T-helper 17 cell (primary cell): ENCODE data around the gene NEK6. TPM values are rescaled to one million over a fixed set of nuclear protein-coding genes. Genes with fewer than 3 reads are reported as not detected.
A peak's percentile ranks its signal among the peaks of the same experiment; 100 is the strongest.

Source experiments
- ATAC-seq: fragments of 150-1000 bp; cut with Tn5 transposase; 2 replicates; pipeline ENCODE4 v1.10.0; 2021; ENCODE audit warnings: mild to moderate bottlenecking, moderate library complexity
- DNase-seq, 3 donors: peaks; one replicate each; pipeline versions ENCODE4 v3.0.0 to v3.0.0-alpha.2; 2020 to 2021
- H3K9me3 ChIP-seq: one replicate; pipeline ENCODE4 v1.7.0; 2013; ENCODE audit warnings: low read length, mild to moderate bottlenecking; ENCODE audit not compliant: control insufficient read depth, poor library complexity, severe bottlenecking
- H3K27ac Mint-ChIP-seq: one replicate; pipeline ENCODE4 v1.8.0; 2022; ENCODE audit warnings: mild to moderate bottlenecking, moderate library complexity, mixed read lengths
- H3K27me3 Mint-ChIP-seq: one replicate; pipeline ENCODE4 v1.8.0; 2022; ENCODE audit warnings: mixed read lengths
- H3K36me3 Mint-ChIP-seq: one replicate; pipeline ENCODE4 v1.8.0; 2022; ENCODE audit warnings: low read depth, mixed read lengths
- H3K4me1 Mint-ChIP-seq: one replicate; pipeline ENCODE4 v1.8.0; 2022; ENCODE audit warnings: mild to moderate bottlenecking, mixed read lengths
- H3K4me3 Mint-ChIP-seq: one replicate; pipeline ENCODE4 v1.8.0; 2022; ENCODE audit warnings: mild to moderate bottlenecking, moderate library complexity, mixed read lengths
- total RNA-seq, 4 donors: library from RNA in 2 of 4; stranded (reverse) in 2 of 4; gene quantifications; one replicate each; pipeline ENCODE4 v1.2.3 and lab custom pipeline; 2022 to 2026

The NEK6 gene
- total RNA-seq, 2 donors from 2014 or later, result 7.8 to 12.7 TPM

DNA sequence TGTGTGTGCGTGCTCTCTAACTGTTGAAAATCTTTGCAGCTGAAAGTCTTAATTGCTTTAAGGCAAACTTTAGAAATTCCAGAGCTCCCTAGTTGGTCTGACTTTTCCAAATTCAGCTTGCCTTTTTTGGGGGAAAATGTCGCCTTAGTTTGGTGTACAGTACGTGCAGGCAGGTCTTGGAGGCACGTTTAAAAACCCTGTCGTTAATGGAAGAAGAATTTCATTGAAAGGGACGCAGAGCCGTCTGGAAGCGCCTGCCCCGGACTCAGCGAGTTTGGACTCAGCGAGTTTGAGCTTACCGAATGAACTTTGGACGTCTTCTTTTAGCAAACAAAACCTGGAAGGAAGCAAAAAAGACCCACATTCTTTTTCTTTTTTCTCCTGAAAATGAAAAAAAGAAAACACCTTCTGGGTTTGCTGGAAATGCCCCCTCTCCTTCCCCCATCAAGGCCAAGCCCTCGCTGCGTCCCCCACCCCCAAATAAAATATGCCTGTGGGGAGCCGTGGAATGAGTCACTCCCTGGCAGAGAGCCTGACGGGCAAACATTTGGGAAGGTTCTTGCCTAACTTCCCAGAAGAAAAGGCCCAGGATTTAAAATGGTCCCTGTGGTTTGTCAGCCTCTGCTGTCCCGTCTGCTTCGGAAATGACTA lies 1.5 kb downstream of the NEK6 start:
- Mint-ChIP-seq H3K4me3 (peak overlapping the region; percentile 98), H3K27ac (no peak overlapping the region), H3K27me3 (no peaks in the 10 kb centered on the region), H3K4me1 (peaks cover 26% of the 10 kb centered on the region), H3K36me3 (peaks cover 3% of the 10 kb centered on the region)
- DNase-seq (no peak), ATAC-seq (no peak)
- no peaks in the 10 kb centered on the region for H3K9me3 ChIP-seq

GRCh38 chr9:124260769-124261603 lies 3.2 kb downstream of the NEK6 start:
- no peaks in the 10 kb centered on the region for H3K9me3 ChIP-seq
- H3K4me3 Mint-ChIP-seq, result peak overlapping the region; percentile 98
- H3K27ac Mint-ChIP-seq, result peak overlapping the region; percentile 34
- H3K27me3 Mint-ChIP-seq, result no peaks in the 10 kb centered on the region
- H3K36me3 Mint-ChIP-seq, result peaks cover 3% of the 10 kb centered on the region
- peaks cover 26% of the 10 kb centered on the region for H3K4me1 Mint-ChIP-seq
- DNase-seq, result no peak
- no peak for ATAC-seq

- no peaks in the 10 kb centered on the region for H3K27me3 Mint-ChIP-seq
- no peak for ATAC-seq
- no peak overlapping the region for H3K4me3 Mint-ChIP-seq
- H3K9me3 ChIP-seq, result no peaks in the 10 kb centered on the region
- H3K36me3 Mint-ChIP-seq, result peaks cover 3% of the 10 kb centered on the region
- H3K27ac Mint-ChIP-seq, result peak overlapping the region; percentile 34
- DNase-seq, result no peak
- H3K4me1 Mint-ChIP-seq, result peaks cover 26% of the 10 kb centered on the region
Measured at GRCh38 chr9:124261736-124262648, 4.2 kb downstream of the NEK6 start.

- DNase-seq, result no peak
- Mint-ChIP-seq H3K4me3 (no peak overlapping the region), H3K27me3 (no peaks in the 10 kb centered on the region), H3K36me3 (peaks cover 3% of the 10 kb centered on the region), H3K27ac (no peak overlapping the region), H3K4me1 (peaks cover 24% of the 10 kb centered on the region)
- ATAC-seq, result no peak
- H3K9me3 ChIP-seq, result no peaks in the 10 kb centered on the region
Measured at GRCh38 chr9:124262649-124262972, 4.9 kb downstream of the NEK6 start.

GRCh38 chr9:124263213-124263612 lies 5.5 kb downstream of the NEK6 start:
- H3K9me3 ChIP-seq, result no peaks in the 10 kb centered on the region
- no peak for DNase-seq
- H3K4me1 Mint-ChIP-seq, result peaks cover 23% of the 10 kb centered on the region
- H3K36me3 Mint-ChIP-seq, result peaks cover 2% of the 10 kb centered on the region
- no peak overlapping the region for H3K27ac Mint-ChIP-seq
- ATAC-seq, result no peak
- no peaks in the 10 kb centered on the region for H3K27me3 Mint-ChIP-seq
- H3K4me3 Mint-ChIP-seq, result no peak overlapping the region

GRCh38 chr9:124263800-124264426 lies 6.2 kb downstream of the NEK6 start:
- no peaks in the 10 kb centered on the region for H3K36me3 Mint-ChIP-seq
- DNase-seq (no peak), ATAC-seq (no peak)
- no peak overlapping the region for H3K4me3 Mint-ChIP-seq
- no peak overlapping the region for H3K27ac Mint-ChIP-seq
- H3K4me1 Mint-ChIP-seq, result peaks cover 18% of the 10 kb centered on the region
- H3K27me3 Mint-ChIP-seq, result no peaks in the 10 kb centered on the region
- no peaks in the 10 kb centered on the region for H3K9me3 ChIP-seq

DNA sequence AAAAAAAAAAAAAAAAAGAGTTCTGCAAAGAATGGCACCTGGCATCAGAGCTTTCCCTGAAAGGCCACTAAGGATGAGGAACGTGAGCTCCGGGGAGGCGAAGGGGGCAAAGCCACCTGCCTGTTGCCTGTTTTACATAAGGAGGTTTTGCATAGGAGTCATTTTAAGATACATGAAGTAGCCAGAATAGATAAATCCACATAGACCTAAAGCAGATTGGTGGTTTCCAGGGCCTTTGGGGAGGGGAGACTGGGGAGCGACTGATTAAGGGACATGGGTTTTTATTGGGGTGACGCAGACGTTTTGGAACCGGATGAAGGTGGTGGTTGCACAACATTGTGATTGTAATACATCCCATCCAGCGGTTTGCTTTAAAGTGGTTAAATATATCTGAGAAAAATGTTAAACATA lies 7.1 kb downstream of the NEK6 start:
- ATAC-seq (peak; percentile 62), DNase-seq (no peak)
- Mint-ChIP-seq H3K27me3 (no peaks in the 10 kb centered on the region), H3K4me1 (peaks cover 18% of the 10 kb centered on the region), H3K27ac (no peak overlapping the region), H3K36me3 (no peaks in the 10 kb centered on the region), H3K4me3 (no peak overlapping the region)
- H3K9me3 ChIP-seq, result no peaks in the 10 kb centered on the region

DNA sequence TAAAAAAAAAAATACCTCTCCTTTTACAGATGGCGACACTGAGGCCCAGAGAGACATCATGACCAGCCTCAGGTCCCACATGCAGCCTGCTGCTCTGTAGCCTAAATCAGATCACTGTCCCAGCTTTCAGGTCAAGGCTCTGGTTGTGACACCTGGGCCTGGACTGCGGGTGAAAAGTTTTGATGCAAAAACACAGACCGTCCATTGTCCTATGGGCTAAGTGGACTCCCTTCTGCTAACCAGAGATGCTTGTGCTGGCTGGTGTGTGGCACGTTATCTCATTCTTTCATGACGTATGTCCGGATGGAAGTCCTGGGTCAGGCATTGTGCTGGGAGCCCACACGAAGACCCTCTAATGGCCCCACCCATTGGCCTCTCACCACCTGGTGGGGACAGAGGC lies 7.8 kb downstream of the NEK6 start:
- no peak for ATAC-seq
- H3K9me3 ChIP-seq, result no peaks in the 10 kb centered on the region
- no peaks in the 10 kb centered on the region for H3K36me3 Mint-ChIP-seq
- H3K4me3 Mint-ChIP-seq, result no peak overlapping the region
- no peak overlapping the region for H3K27ac Mint-ChIP-seq
- H3K4me1 Mint-ChIP-seq, result peaks cover 16% of the 10 kb centered on the region
- no peak for DNase-seq
- no peaks in the 10 kb centered on the region for H3K27me3 Mint-ChIP-seq

GRCh38 chr9:124266139-124266825 lies 8.5 kb downstream of the NEK6 start:
- DNase-seq (no peak), ATAC-seq (no peak)
- no peaks in the 10 kb centered on the region for H3K36me3 Mint-ChIP-seq
- H3K9me3 ChIP-seq, result no peaks in the 10 kb centered on the region
- H3K4me3 Mint-ChIP-seq, result peak overlapping the region; percentile 31
- no peaks in the 10 kb centered on the region for H3K27me3 Mint-ChIP-seq
- H3K27ac Mint-ChIP-seq, result no peak overlapping the region
- peaks cover 16% of the 10 kb centered on the region for H3K4me1 Mint-ChIP-seq

- DNase-seq (no peak), ATAC-seq (no peak)
- no peaks in the 10 kb centered on the region for H3K36me3 Mint-ChIP-seq
- H3K4me1 Mint-ChIP-seq, result peaks cover 12% of the 10 kb centered on the region
- H3K27ac Mint-ChIP-seq, result no peak overlapping the region
- H3K4me3 Mint-ChIP-seq, result no peak overlapping the region
- H3K27me3 Mint-ChIP-seq, result no peaks in the 10 kb centered on the region
- no peaks in the 10 kb centered on the region for H3K9me3 ChIP-seq
Measured at GRCh38 chr9:124266826-124267201, 9.1 kb downstream of the NEK6 start.

GRCh38 chr9:124267271-124267807 lies 9.6 kb downstream of the NEK6 start:
- Mint-ChIP-seq H3K4me3 (no peak overlapping the region), H3K4me1 (peaks cover 12% of the 10 kb centered on the region)
- peak; percentile 27 for ATAC-seq

DNA sequence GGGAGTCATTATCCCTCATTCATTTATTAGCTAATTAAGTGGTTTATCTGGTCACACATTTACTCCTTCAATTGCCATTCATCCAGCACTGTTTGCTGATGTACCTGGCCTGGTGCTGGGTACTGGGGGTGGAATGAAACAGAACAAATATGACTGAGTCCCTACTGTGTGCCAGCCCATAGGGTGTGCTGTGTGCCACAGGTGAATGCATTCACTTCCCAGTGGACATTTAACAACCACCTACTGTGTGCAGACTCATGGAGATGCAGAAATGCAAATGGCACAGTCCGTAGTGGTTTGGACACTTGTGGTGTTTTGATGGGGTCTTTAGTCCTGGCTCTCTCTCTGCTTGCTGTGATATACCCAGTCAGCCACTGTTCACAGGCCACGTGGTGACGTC lies 10.5 kb downstream of the NEK6 start:
- Mint-ChIP-seq H3K27ac (no peak overlapping the region), H3K36me3 (no peaks in the 10 kb centered on the region), H3K4me3 (no peak overlapping the region), H3K27me3 (no peaks in the 10 kb centered on the region), H3K4me1 (peaks cover 12% of the 10 kb centered on the region)
- DNase-seq (no peak), ATAC-seq (no peak)
- H3K9me3 ChIP-seq, result no peaks in the 10 kb centered on the region

More at GRCh38 chr9:124267271-124267807, 9.6 kb downstream of the NEK6 start:
- H3K27ac Mint-ChIP-seq, result no peak overlapping the region
- no peaks in the 10 kb centered on the region for H3K27me3 Mint-ChIP-seq
- DNase-seq, result no peak
- no peaks in the 10 kb centered on the region for H3K9me3 ChIP-seq
- H3K36me3 Mint-ChIP-seq, result no peaks in the 10 kb centered on the region
